OCI-LY7 (cell line): ENCODE measurements around the gene TTC9B. TPM values are rescaled to one million over a fixed set of nuclear protein-coding genes. Genes with fewer than 3 reads are reported as not detected.

Source experiments
- BruUV-seq: library from RNA; stranded (reverse); fragments of 400-500 nt; replicated peaks from 2 replicates; lab custom pipeline; 2021; lab: Mats Ljungman, UMichigan
- CTCF ChIA-PET: fragments of 300-600 bp; sonication (Branson Sonifier 250); formaldehyde crosslinking; loops from one replicate; lab custom pipeline; 2022; ENCODE audit warnings: antibody characterized with exemption; ENCODE audit not compliant: unreplicated experiment; lab: Charles Lee
- POLR2A ChIA-PET: fragments of 300-600 bp; sonication (Branson Sonifier 250); formaldehyde crosslinking; loops from one replicate; lab custom pipeline; 2022; ENCODE audit warnings: antibody characterized with exemption; lab: Charles Lee
- DNase-seq: peaks from one replicate; pipeline ENCODE4 v3.0.0-alpha.2; 2015; ENCODE audit warnings: low spot score
- H2AFZ ChIP-seq: fragments of 200-600 bp; sonication (generic), shearing (Covaris generic); 2 replicates; pipeline ENCODE4 v1.6.1; 2014; ENCODE audit warnings: mild to moderate bottlenecking, antibody characterized with exemption, low read length, moderate library complexity
- H3K27ac ChIP-seq: fragments of 200-600 bp; sonication (generic); 2 replicates; pipeline ENCODE4 v1.5.1; 2014; ENCODE audit warnings: mixed run types, low read depth, mild to moderate bottlenecking, moderate library complexity, low read length, inconsistent platforms; ENCODE audit not compliant: poor library complexity, severe bottlenecking
- H3K36me3 ChIP-seq: fragments of 200-600 bp; sonication (generic); 2 replicates; pipeline ENCODE4 v1.6.1; 2014; ENCODE audit warnings: mild to moderate bottlenecking, antibody characterized with exemption, low read length, moderate library complexity, mixed read lengths; ENCODE audit not compliant: insufficient read depth
- H3K4me1 ChIP-seq: fragments of 200-600 bp; sonication (generic); 2 replicates; pipeline ENCODE4 v1.5.1; 2014; ENCODE audit warnings: mild to moderate bottlenecking, low read length; ENCODE audit not compliant: insufficient read depth, poor library complexity, severe bottlenecking
- H3K4me2 ChIP-seq: fragments of 200-600 bp; sonication (generic); 2 replicates; pipeline ENCODE4 v1.6.1; 2014; ENCODE audit warnings: mild to moderate bottlenecking, low read length
- H3K4me3 ChIP-seq: fragments of 200-600 bp; sonication (generic); 2 replicates; pipeline ENCODE4 v1.5.1; 2014; ENCODE audit warnings: mild to moderate bottlenecking, low read depth, low read length; ENCODE audit not compliant: poor library complexity, severe bottlenecking
- H3K79me2 ChIP-seq: fragments of 200-600 bp; sonication (generic); 2 replicates; pipeline ENCODE4 v1.6.1; 2016; ENCODE audit warnings: low read depth, mild to moderate bottlenecking, low read length, moderate library complexity, mixed read lengths; ENCODE audit not compliant: insufficient read depth
- H3K9me2 ChIP-seq: fragments of 200-600 bp; sonication (generic); 2 replicates; pipeline ENCODE4 v1.6.1; 2016; ENCODE audit warnings: mild to moderate bottlenecking, low read length, mixed read lengths; ENCODE audit not compliant: insufficient read depth
- H3K9me3 ChIP-seq: fragments of 200-600 bp; sonication (generic); 2 replicates; pipeline ENCODE4 v1.6.1; 2014; ENCODE audit warnings: mild to moderate bottlenecking, mixed run types, low read length, mixed read lengths
- H4K20me1 ChIP-seq: fragments of 200-600 bp; sonication (generic); 2 replicates; pipeline ENCODE4 v1.6.1; 2014; ENCODE audit warnings: mild to moderate bottlenecking, antibody characterized with exemption, low read length, moderate library complexity, mixed read lengths; ENCODE audit not compliant: insufficient read depth
- CTCF ChIP-seq: fragments of 200-600 bp; sonication (generic); conservative IDR thresholded peaks from 2 replicates; pipeline ENCODE4 v1.5.1; 2014; ENCODE audit warnings: mild to moderate bottlenecking, antibody characterized with exemption, low read length, moderate library complexity, mixed read lengths
- EZH2phosphoT487 ChIP-seq: fragments of 200-600 bp; sonication (generic); IDR thresholded peaks from 2 replicates; pipeline ENCODE4 v1.6.1; 2018; ENCODE audit warnings: low read depth, borderline replicate concordance, mild to moderate bottlenecking, mixed run types, antibody characterized with exemption, low read length, moderate library complexity, mixed read lengths
- intact Hi-C: fragments of 100-400 bp; cut with micrococcal nuclease; formaldehyde crosslinking; loops from one replicate; pipeline ENCODE4 v1.10.0; 2022; ENCODE audit not compliant: unreplicated experiment
- total RNA-seq, 2 experiments: library from RNA; depleted of rRNA in 1 of 2; stranded (reverse); fragments of >200 nt in 1 of 2; shearing (Covaris generic) in 1 of 2; gene quantifications; 2 replicates each; pipeline ENCODE4 v1.2.3, GENCODE V29; 2014 to 2022

The TTC9B gene
- total RNA-seq, 2 experiments from 2014 or later: not detected

DNA sequence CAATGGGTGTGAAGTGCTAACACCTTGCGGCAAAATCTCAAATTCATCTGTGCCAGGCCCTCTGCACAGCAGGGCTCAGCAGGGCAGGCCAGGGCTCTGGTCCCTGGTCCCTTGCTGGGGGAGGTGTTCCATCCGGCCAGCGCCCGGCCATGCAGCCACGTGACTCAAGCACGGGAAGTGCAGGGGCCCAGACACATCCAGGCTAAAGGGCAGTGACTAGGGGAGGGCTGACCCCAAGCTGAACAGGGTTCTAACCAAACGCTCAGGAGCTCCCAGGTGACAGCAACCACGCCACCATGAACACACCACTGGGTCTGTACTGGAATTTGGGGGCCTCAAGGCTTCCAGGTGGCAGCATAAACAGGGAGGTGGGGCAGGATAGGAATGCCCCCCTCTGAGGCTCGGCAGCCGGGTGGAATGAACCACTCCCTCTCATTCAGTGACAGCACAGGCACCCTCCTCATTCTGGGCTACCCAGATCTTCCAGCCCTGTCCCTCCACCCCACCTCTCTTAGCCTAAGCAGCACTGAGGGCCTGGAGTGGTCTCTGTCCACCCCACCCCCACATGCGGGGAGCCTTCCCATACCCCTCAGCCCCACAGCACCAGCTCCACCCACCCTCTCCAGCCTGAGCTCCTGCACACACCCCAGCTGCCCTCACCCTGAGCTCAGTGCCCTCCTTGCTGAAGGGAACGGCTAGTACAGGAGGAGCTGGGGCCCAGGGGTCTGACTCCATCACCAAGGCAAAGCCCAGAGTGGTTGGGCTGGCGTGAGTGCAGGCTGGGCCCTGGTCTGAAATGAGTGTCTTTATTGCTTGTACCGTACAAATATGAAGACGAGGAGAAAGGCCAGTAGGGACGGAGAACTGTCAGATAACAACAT, 13.6 kb upstream of the TTC9B start:
- H3K79me2 ChIP-seq: no peaks in the 10 kb centered on the region
- no peaks in the 10 kb centered on the region for H3K4me1 ChIP-seq
- no peak overlapping the region for H2AFZ ChIP-seq
- H3K4me2 ChIP-seq: no peak overlapping the region
- intact Hi-C loops: no loop called here
- no peaks in the 10 kb centered on the region; the same call in 1 of the 2 replicates for H4K20me1 ChIP-seq
- no peak overlapping the region for H3K27ac ChIP-seq
- H3K36me3 ChIP-seq: peaks cover 23% of the 10 kb centered on the region; the same call in 1 of the 2 replicates
- ChIA-PET CTCF (no interaction called here), POLR2A (no interaction called here)
- BruUV-seq: no TSS peak
- TF ChIP-seq CTCF (no peak), EZH2phosphoT487 (no peak)
- DNase-seq: no peak
- no peaks in the 10 kb centered on the region for H3K9me2 ChIP-seq
- no peaks in the 10 kb centered on the region for H3K9me3 ChIP-seq
- no peak overlapping the region for H3K4me3 ChIP-seq

DNA sequence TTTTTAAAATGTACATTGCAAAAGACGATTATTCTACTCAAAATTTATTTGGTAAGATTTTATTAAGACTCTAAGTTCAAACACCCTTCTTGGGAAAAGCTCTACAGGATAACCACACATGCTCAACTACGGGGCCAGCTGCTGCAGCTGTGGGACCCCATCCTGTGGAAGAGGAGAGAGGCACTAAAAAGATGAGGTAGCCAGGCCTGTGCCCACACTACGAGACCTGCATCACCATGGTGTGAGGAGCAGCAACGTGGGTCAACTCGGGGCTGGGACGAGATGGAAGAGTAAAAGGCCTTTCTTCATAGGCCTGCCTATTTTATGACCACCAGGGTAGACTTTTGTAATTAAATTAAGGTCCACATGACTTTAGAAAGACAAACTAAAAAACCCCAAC, 12.9 kb upstream of the TTC9B start:
- BruUV-seq: no TSS peak
- Histone ChIP-seq H4K20me1 (no peaks in the 10 kb centered on the region; the same call in 1 of the 2 replicates), H3K4me3 (no peak overlapping the region), H3K27ac (no peak overlapping the region), H3K36me3 (peaks cover 18% of the 10 kb centered on the region; the same call in 1 of the 2 replicates), H3K9me2 (no peaks in the 10 kb centered on the region), H3K4me1 (no peaks in the 10 kb centered on the region), H3K79me2 (no peaks in the 10 kb centered on the region), H3K9me3 (no peaks in the 10 kb centered on the region), H3K4me2 (no peak overlapping the region), H2AFZ (no peak overlapping the region)
- TF ChIP-seq CTCF: no peak
- TF ChIP-seq EZH2phosphoT487: no peak
- CTCF ChIA-PET: no interaction called here
- no peak for DNase-seq
- intact Hi-C loops: no loop called here
- POLR2A ChIA-PET: no interaction called here

GRCh38 chr19:40229926-40230417, 11.8 kb upstream of the TTC9B start:
- BruUV-seq: no TSS peak
- H3K9me3 ChIP-seq: no peaks in the 10 kb centered on the region
- no peak overlapping the region for H3K4me3 ChIP-seq
- no peak overlapping the region for H3K4me2 ChIP-seq
- intact Hi-C loops: no loop called here
- TF ChIP-seq CTCF (no peak), EZH2phosphoT487 (no peak)
- no peak for DNase-seq
- H2AFZ ChIP-seq: no peak overlapping the region
- ChIA-PET CTCF (no interaction called here), POLR2A (no interaction called here)
- H3K9me2 ChIP-seq: no peaks in the 10 kb centered on the region
- H3K36me3 ChIP-seq: peaks cover 8% of the 10 kb centered on the region; the same call in 1 of the 2 replicates
- no peaks in the 10 kb centered on the region for H3K4me1 ChIP-seq
- H3K79me2 ChIP-seq: no peaks in the 10 kb centered on the region
- H4K20me1 ChIP-seq: no peaks in the 10 kb centered on the region; the same call in 1 of the 2 replicates
- no peak overlapping the region for H3K27ac ChIP-seq
